Mesothelial cell of epicardium (in vitro differentiated cells): Measurements from ENCODE around the gene KLHL6. TPM values are rescaled to one million over a fixed set of nuclear protein-coding genes. Genes with fewer than 3 reads are reported as not detected.

Experiments
- DNase-seq, 2 experiments: peaks; one replicate each; pipeline ENCODE4 v3.0.0; 2021; ENCODE audit warnings: low spot score in 2 of 2; ENCODE audit not compliant: unreplicated experiment in 2 of 2
- H3K27ac Mint-ChIP-seq: 2 replicates; pipeline ENCODE4 v1.8.0; 2021; ENCODE audit warnings: mixed read lengths
- H3K27me3 Mint-ChIP-seq: 2 replicates; pipeline ENCODE4 v1.8.0; 2021; ENCODE audit warnings: low read depth, mixed read lengths
- H3K36me3 Mint-ChIP-seq: 2 replicates; pipeline ENCODE4 v1.8.0; 2021; ENCODE audit warnings: mixed read lengths
- H3K4me1 Mint-ChIP-seq: 2 replicates; pipeline ENCODE4 v1.8.0; 2021; ENCODE audit warnings: mixed read lengths
- H3K4me3 Mint-ChIP-seq: 2 replicates; pipeline ENCODE4 v1.8.0; 2021; ENCODE audit warnings: mild to moderate bottlenecking, moderate library complexity, mixed read lengths
- H3K9me3 Mint-ChIP-seq: 2 replicates; pipeline ENCODE4 v1.8.0; 2021; ENCODE audit warnings: mixed read lengths
- total RNA-seq: library from RNA; stranded (reverse); gene quantifications from 3 replicates; pipeline ENCODE4 v1.2.1, GENCODE V29; 2021
- TF ChIP-seq, protein P1 (sequence below): fragments of 200-600 bp; sonication (generic); IDR thresholded peaks from one replicate; pipeline ENCODE4 v1.5.0; 2021; ENCODE audit warnings: antibody characterized with exemption; ENCODE audit not compliant: unreplicated experiment

Gene KLHL6
- total RNA-seq, 1 donor from 2014 or later = 0.07 TPM

- H3K4me3 Mint-ChIP-seq = no peak overlapping the region
- no peaks in the 10 kb centered on the region for H3K9me3 Mint-ChIP-seq
- H3K27me3 Mint-ChIP-seq = peaks cover 11% of the 10 kb centered on the region
- no peak for DNase-seq
- TF ChIP-seq, protein P1, sequence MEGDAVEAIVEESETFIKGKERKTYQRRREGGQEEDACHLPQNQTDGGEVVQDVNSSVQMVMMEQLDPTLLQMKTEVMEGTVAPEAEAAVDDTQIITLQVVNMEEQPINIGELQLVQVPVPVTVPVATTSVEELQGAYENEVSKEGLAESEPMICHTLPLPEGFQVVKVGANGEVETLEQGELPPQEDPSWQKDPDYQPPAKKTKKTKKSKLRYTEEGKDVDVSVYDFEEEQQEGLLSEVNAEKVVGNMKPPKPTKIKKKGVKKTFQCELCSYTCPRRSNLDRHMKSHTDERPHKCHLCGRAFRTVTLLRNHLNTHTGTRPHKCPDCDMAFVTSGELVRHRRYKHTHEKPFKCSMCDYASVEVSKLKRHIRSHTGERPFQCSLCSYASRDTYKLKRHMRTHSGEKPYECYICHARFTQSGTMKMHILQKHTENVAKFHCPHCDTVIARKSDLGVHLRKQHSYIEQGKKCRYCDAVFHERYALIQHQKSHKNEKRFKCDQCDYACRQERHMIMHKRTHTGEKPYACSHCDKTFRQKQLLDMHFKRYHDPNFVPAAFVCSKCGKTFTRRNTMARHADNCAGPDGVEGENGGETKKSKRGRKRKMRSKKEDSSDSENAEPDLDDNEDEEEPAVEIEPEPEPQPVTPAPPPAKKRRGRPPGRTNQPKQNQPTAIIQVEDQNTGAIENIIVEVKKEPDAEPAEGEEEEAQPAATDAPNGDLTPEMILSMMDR = no peak
- H3K36me3 Mint-ChIP-seq = no peaks in the 10 kb centered on the region
- peak overlapping the region; percentile 52 for H3K27ac Mint-ChIP-seq
- peaks cover 33% of the 10 kb centered on the region for H3K4me1 Mint-ChIP-seq
Measured at GRCh38 chr3:183583331-183584245, 28.1 kb upstream of the KLHL6 start.

GRCh38 chr3:183582161-183582560, 26.7 kb upstream of the KLHL6 start:
- Mint-ChIP-seq H3K4me1 (peaks cover 33% of the 10 kb centered on the region), H3K4me3 (no peak overlapping the region), H3K27ac (no peak overlapping the region), H3K27me3 (peaks cover 24% of the 10 kb centered on the region), H3K9me3 (no peaks in the 10 kb centered on the region), H3K36me3 (no peaks in the 10 kb centered on the region)
- no peak for DNase-seq
- TF ChIP-seq, protein P1 = no peak

GRCh38 chr3:183581496-183582155, 26.1 kb upstream of the KLHL6 start:
- H3K9me3 Mint-ChIP-seq = no peaks in the 10 kb centered on the region
- no peak for DNase-seq
- peaks cover 26% of the 10 kb centered on the region for H3K27me3 Mint-ChIP-seq
- H3K27ac Mint-ChIP-seq = no peak overlapping the region
- TF ChIP-seq, protein P1 = no peak
- no peaks in the 10 kb centered on the region for H3K36me3 Mint-ChIP-seq
- no peak overlapping the region for H3K4me3 Mint-ChIP-seq
- peaks cover 33% of the 10 kb centered on the region for H3K4me1 Mint-ChIP-seq

- peak overlapping the region; percentile 30 for H3K4me3 Mint-ChIP-seq
- H3K9me3 Mint-ChIP-seq = no peaks in the 10 kb centered on the region
- H3K4me1 Mint-ChIP-seq = peaks cover 33% of the 10 kb centered on the region
- no peaks in the 10 kb centered on the region for H3K36me3 Mint-ChIP-seq
- peak overlapping the region; percentile 78 for H3K27ac Mint-ChIP-seq
- DNase-seq = no peak
- TF ChIP-seq, protein P1 = no peak
- peaks cover 30% of the 10 kb centered on the region for H3K27me3 Mint-ChIP-seq
Measured at GRCh38 chr3:183579967-183580900, 24.7 kb upstream of the KLHL6 start.

GRCh38 chr3:183578179-183578578, 22.7 kb upstream of the KLHL6 start:
- Mint-ChIP-seq H3K4me1 (peaks cover 14% of the 10 kb centered on the region), H3K9me3 (no peaks in the 10 kb centered on the region), H3K36me3 (no peaks in the 10 kb centered on the region), H3K27me3 (peaks cover 30% of the 10 kb centered on the region), H3K27ac (no peak overlapping the region), H3K4me3 (no peak overlapping the region)
- DNase-seq = no peak
- TF ChIP-seq, protein P1 = no peak
